Prostate gland (tissue), 2 donors: Measurements from ENCODE around the gene FIP1L1.

ENCODE experiments used
- POLR2A ChIP-seq: fragments of 450-650 bp; IDR thresholded peaks from one replicate; pipeline ENCODE4 v1.6.1; 2016; ENCODE audit warnings: antibody characterized with exemption, mild to moderate bottlenecking
- POLR2AphosphoS5 ChIP-seq: sonication (generic); formaldehyde crosslinking; IDR thresholded peaks from one replicate; pipeline ENCODE4 v1.6.1; 2017; ENCODE audit warnings: antibody characterized with exemption
- TF ChIP-seq, protein P1 (sequence below), 4 experiments: fragments of 200-600 bp in 2 of 4; fragments of 450-650 bp in 2 of 4; sonication (generic) in 2 of 4; IDR thresholded peaks; 1 replicate in 3 of 4; 2 replicates in 1 of 4; pipeline ENCODE4 v1.5.1; 2016 to 2019; ENCODE audit warnings: antibody characterized with exemption in 4 of 4, mild to moderate bottlenecking in 2 of 4, moderate library complexity in 2 of 4

DNA sequence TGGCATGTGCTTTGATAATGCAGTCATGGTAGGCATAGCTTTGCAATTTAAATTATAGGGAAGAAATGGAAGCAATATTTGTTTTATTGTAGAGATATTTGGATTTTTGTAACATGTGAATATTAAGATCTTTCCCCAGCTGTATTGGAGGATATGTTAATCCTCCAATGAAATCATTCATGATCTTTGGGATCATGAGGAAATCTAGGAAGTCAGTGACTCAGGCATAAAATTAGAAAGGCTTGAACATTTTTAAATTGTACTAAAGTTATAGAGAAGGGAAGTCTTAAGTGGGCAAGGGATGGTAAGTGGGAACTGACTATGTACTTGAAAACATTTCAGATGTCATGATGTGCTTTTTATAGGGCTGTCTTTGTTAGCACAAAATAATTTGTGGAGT lies 46.8 kb downstream of the FIP1L1 start:
- no peak for TF ChIP-seq POLR2AphosphoS5
- TF ChIP-seq, protein P1, sequence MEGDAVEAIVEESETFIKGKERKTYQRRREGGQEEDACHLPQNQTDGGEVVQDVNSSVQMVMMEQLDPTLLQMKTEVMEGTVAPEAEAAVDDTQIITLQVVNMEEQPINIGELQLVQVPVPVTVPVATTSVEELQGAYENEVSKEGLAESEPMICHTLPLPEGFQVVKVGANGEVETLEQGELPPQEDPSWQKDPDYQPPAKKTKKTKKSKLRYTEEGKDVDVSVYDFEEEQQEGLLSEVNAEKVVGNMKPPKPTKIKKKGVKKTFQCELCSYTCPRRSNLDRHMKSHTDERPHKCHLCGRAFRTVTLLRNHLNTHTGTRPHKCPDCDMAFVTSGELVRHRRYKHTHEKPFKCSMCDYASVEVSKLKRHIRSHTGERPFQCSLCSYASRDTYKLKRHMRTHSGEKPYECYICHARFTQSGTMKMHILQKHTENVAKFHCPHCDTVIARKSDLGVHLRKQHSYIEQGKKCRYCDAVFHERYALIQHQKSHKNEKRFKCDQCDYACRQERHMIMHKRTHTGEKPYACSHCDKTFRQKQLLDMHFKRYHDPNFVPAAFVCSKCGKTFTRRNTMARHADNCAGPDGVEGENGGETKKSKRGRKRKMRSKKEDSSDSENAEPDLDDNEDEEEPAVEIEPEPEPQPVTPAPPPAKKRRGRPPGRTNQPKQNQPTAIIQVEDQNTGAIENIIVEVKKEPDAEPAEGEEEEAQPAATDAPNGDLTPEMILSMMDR (IDR thresholded peaks at IDR 0.05) = no peak
- TF ChIP-seq POLR2A = no peak
